ENCODE measurements around the gene SLC6A15. TPM values are rescaled to one million over a fixed set of nuclear protein-coding genes. Genes with fewer than 3 reads are reported as not detected.
A peak's percentile ranks its signal among the peaks of the same experiment; 100 is the strongest.

SLC6A15 gene
- total and polyA plus RNA-seq, 2 experiments from 2014 or later, result 2.6 to 3.4 TPM

DNA sequence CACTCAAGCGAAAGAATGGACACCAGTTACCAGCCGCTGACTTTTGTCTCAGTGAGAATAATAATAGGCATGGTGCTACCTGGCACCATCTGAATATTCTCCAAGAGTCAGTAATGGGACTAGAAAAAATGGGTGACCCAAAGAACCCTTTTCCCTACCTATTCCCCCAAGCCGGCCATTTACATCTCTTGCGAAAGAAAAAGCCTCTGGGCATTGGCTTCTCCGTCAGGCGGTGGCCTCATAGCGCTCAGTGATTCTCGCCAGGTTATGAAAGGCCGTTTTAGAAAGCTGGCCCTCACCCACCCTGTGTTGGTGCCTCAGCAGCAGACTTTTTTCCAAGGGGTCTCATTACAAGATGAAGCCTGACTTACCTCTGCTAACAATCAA, 523 bp upstream of the SLC6A15 start:
- Histone ChIP-seq H3K4me3 (peak overlapping the region; percentile 92), H3K9ac (peak overlapping the region; percentile 80), H2AFZ (peak overlapping the region; percentile 99), H3F3A (ENCODE audit: insufficient read depth) (no peaks in the 10 kb centered on the region; the same call in none of the 2 replicates), H3K4me2 (ENCODE audit: unreplicated experiment) (peak overlapping the region; percentile 98), H3K36me3 (ENCODE audit: low read depth) (no peaks in the 10 kb centered on the region), H3K27me3 (replicated peaks; ENCODE audit: insufficient read depth) (no peaks in the 10 kb centered on the region), H3K9me3 (ENCODE audit: low read depth) (no peaks in the 10 kb centered on the region), H3K4me1 (ENCODE audit: insufficient read depth) (no peaks in the 10 kb centered on the region), H4K20me1 (ENCODE audit: insufficient read depth) (no peaks in the 10 kb centered on the region), H3K27ac (no peak overlapping the region), H3K79me2 (ENCODE audit: insufficient read depth) (peaks cover 5% of the 10 kb centered on the region; the same call in 1 of the 2 replicates), H3K9me2 (ENCODE audit: insufficient read depth) (no peaks in the 10 kb centered on the region)
- no peak for DNase-seq
- in situ Hi-C loops (cut with MboI), result no loop called here
- 51 to 58% methylated on average over 9 of the region's 9 CpGs for WGBS, 2 experiments (ENCODE audit: low coverage in 1 of 2, low lambda C conversion rate in 2 of 2, missing lambda C conversion rate in 2 of 2)
- TF ChIP-seq EZH2phosphoT487 (IDR thresholded peaks at IDR 0.05; ENCODE audit: insufficient read depth, low read depth), result no peak
- TF ChIP-seq EZH2 (IDR thresholded peaks at IDR 0.05; ENCODE audit: insufficient read depth, poor library complexity, severe bottlenecking), result no peak

DNA sequence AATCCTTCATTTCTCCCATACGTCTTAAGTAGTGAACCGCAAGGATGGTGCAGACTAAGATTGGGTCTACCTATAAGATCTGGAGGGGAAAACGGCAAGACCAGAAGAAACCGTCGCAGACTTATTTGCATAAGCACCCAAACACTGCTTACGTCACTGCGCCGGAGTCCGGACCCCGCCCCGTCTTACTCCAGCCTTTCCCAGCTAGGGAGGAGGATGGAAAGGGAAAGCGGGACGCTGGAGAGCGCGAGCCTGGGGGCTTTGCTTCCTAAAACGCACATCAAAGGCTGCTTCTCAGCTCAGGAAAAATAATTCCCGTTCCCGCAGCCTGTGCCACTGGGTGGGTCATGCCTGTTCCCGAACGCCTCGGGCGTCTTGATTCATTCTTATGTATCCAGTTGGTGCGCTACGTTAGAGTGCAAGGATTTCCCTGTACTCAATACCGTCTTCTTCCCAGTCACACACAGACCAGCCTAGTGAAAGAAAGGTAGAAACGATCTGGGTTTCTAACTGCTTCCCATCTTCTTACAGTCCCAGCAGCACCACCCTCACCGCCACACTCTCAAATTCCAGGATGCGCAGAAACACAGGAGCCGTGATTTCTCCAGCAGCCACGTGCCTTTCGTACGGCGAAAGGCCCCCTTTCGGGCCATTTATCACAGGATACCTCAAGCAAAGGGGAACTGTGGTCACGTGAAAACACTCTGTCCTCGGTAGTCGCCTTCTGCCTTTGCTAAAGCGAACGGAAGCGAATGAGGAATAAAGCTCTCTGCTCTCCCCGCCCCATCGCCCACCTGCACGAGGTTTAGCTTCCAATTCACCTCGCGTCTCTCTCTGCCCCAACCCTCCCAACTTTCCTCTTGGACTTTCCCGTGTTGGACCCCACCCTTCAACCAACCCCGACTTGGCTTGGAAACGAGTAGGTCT, 1.1 kb downstream of the SLC6A15 start:
- no peaks in the 10 kb centered on the region for H3K27me3 ChIP-seq (replicated peaks; ENCODE audit: insufficient read depth)
- no peaks in the 10 kb centered on the region; the same call in none of the 2 replicates for H3F3A ChIP-seq (ENCODE audit: insufficient read depth)
- 3% methylated on average over 48 of the region's 48 CpGs for WGBS, 2 experiments (ENCODE audit: low coverage in 1 of 2, low lambda C conversion rate in 2 of 2, missing lambda C conversion rate in 2 of 2)
- H3K4me3 ChIP-seq, result peak overlapping the region; percentile 92
- H3K36me3 ChIP-seq (ENCODE audit: low read depth), result no peaks in the 10 kb centered on the region
- TF ChIP-seq EZH2phosphoT487 (IDR thresholded peaks at IDR 0.05; ENCODE audit: insufficient read depth, low read depth) (no peak), EZH2 (IDR thresholded peaks at IDR 0.05; ENCODE audit: insufficient read depth, poor library complexity, severe bottlenecking) (no peak)
- H4K20me1 ChIP-seq (ENCODE audit: insufficient read depth), result no peaks in the 10 kb centered on the region
- H3K4me2 ChIP-seq (ENCODE audit: unreplicated experiment), result peak overlapping the region; percentile 98
- peak; percentile 93 for DNase-seq
- peaks cover 5% of the 10 kb centered on the region; the same call in 1 of the 2 replicates for H3K79me2 ChIP-seq (ENCODE audit: insufficient read depth)
- in situ Hi-C loops (cut with MboI), result no loop called here
- H3K27ac ChIP-seq, result peak overlapping the region; percentile 63
- no peaks in the 10 kb centered on the region for H3K9me2 ChIP-seq (ENCODE audit: insufficient read depth)
- peak overlapping the region; percentile 80 for H3K9ac ChIP-seq
- peak overlapping the region; percentile 99 for H2AFZ ChIP-seq
- H3K4me1 ChIP-seq (ENCODE audit: insufficient read depth), result no peaks in the 10 kb centered on the region
- H3K9me3 ChIP-seq (ENCODE audit: low read depth), result no peaks in the 10 kb centered on the region

DNA sequence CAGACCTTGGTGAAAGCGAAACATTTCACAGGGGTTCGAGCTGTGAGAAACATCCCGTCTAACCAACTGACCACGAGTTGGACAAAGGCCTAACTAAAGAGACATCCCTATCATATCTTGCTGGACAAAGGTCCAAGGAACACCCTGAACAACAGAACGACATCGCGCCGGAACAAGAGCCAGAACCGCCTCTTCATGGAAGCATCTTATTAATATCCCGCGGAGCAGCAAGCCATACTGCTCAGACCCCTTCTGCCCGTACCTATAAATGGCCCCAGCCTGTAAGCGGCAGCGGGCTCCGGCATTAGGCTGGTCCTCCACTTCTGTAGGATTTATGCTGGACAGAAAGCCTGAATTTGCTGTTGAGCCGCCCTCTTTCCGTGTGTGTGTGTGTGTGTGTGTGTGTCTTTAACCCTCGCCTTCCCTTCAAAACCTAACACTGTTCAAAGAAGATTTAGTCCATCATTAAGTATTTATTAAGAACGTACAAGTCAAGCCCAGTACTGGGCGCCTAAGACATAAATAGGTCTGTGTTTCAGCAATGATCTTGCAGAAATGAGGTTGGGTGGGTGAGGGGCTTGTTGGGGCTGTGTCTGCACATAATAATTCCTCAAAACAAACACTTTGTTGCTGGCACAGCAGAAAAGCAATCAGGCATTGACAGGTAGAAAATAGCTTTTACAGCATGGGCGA, 1.9 kb downstream of the SLC6A15 start:
- Histone ChIP-seq H3K9me3 (ENCODE audit: low read depth) (no peaks in the 10 kb centered on the region), H4K20me1 (ENCODE audit: insufficient read depth) (no peaks in the 10 kb centered on the region), H3K4me3 (peak overlapping the region; percentile 92), H3F3A (ENCODE audit: insufficient read depth) (no peaks in the 10 kb centered on the region; the same call in none of the 2 replicates), H3K36me3 (ENCODE audit: low read depth) (no peaks in the 10 kb centered on the region), H3K79me2 (ENCODE audit: insufficient read depth) (peaks cover 5% of the 10 kb centered on the region; the same call in 1 of the 2 replicates), H3K4me1 (ENCODE audit: insufficient read depth) (no peaks in the 10 kb centered on the region), H2AFZ (peak overlapping the region; percentile 99), H3K9me2 (ENCODE audit: insufficient read depth) (no peaks in the 10 kb centered on the region), H3K27me3 (replicated peaks; ENCODE audit: insufficient read depth) (no peaks in the 10 kb centered on the region), H3K27ac (peak overlapping the region; percentile 63), H3K9ac (peak overlapping the region; percentile 80), H3K4me2 (ENCODE audit: unreplicated experiment) (peak overlapping the region; percentile 98)
- WGBS, 2 experiments (ENCODE audit: low coverage in 1 of 2, low lambda C conversion rate in 2 of 2, missing lambda C conversion rate in 2 of 2), result 5 to 6% methylated on average over 21 of the region's 21 CpGs
- DNase-seq, result peak; percentile 63
- TF ChIP-seq EZH2phosphoT487 (IDR thresholded peaks at IDR 0.05; ENCODE audit: insufficient read depth, low read depth) (no peak), EZH2 (IDR thresholded peaks at IDR 0.05; ENCODE audit: insufficient read depth, poor library complexity, severe bottlenecking) (no peak)
- in situ Hi-C loops (cut with MboI), result no loop called here

DNA sequence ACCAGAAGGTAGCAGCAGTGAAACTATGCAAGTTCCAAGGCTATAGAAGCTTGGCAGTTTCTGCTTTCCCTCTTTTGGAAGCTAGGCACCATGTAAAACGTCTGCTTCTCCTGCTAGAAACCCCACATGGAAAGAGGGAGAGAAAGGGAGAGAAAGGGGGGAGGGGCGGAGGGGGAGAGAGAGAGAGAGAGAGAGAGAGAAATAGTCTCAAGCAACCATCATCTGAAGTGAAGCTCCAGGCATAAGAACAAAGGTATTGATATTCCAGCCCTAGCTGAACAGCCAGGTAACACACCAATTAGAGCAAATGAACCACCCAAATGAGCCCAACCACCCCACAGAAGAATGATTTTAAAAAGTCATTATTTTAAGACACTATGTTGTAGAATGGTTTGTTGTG, 8.5 kb downstream of the SLC6A15 start:
- Histone ChIP-seq H4K20me1 (ENCODE audit: insufficient read depth) (no peaks in the 10 kb centered on the region), H3K4me1 (ENCODE audit: insufficient read depth) (no peaks in the 10 kb centered on the region), H3K79me2 (ENCODE audit: insufficient read depth) (no peaks in the 10 kb centered on the region), H3K27ac (no peak overlapping the region), H2AFZ (no peak overlapping the region), H3F3A (ENCODE audit: insufficient read depth) (no peaks in the 10 kb centered on the region), H3K4me2 (ENCODE audit: unreplicated experiment) (no peak overlapping the region), H3K9ac (no peak overlapping the region), H3K36me3 (ENCODE audit: low read depth) (no peaks in the 10 kb centered on the region), H3K27me3 (replicated peaks; ENCODE audit: insufficient read depth) (no peaks in the 10 kb centered on the region), H3K4me3 (no peak overlapping the region), H3K9me3 (ENCODE audit: low read depth) (no peaks in the 10 kb centered on the region), H3K9me2 (ENCODE audit: insufficient read depth) (no peaks in the 10 kb centered on the region)
- WGBS, 2 experiments (ENCODE audit: low coverage in 1 of 2, low lambda C conversion rate in 2 of 2, missing lambda C conversion rate in 2 of 2), result 18 to 26% methylated on average over 1 to 2 of the region's 2 CpGs
- in situ Hi-C loops (cut with MboI), result no loop called here
- TF ChIP-seq EZH2phosphoT487 (IDR thresholded peaks at IDR 0.05; ENCODE audit: insufficient read depth, low read depth) (no peak), EZH2 (IDR thresholded peaks at IDR 0.05; ENCODE audit: insufficient read depth, poor library complexity, severe bottlenecking) (no peak)
- no peak for DNase-seq
